K562 (cell line): ENCODE results near the gene TAPBPL. TPM values are rescaled to one million over a fixed set of nuclear protein-coding genes. Genes with fewer than 3 reads are reported as not detected.
A peak's percentile ranks its signal among the peaks of the same experiment; 100 is the strongest.

Experiments used
- BRF1 ChIP-seq: IDR thresholded peaks from 3 replicates; pipeline ENCODE4 v1.6.1; 2011; ENCODE audit warnings: borderline replicate concordance, mild to moderate bottlenecking; ENCODE audit not compliant: insufficient read length; ENCODE audit errors: extremely low read depth
- DEAF1 ChIP-seq: fragments of 450-650 bp; formaldehyde crosslinking; IDR thresholded peaks from 2 replicates; pipeline ENCODE4 v1.4.0; 2020; ENCODE audit warnings: mild to moderate bottlenecking, moderate library complexity
- E2F6 ChIP-seq, 2 experiments: IDR thresholded peaks; 2 replicates each; pipeline ENCODE4 v1.6.1; 2011; ENCODE audit warnings: borderline replicate concordance in 1 of 2, control low read depth in 1 of 2, low read depth in 1 of 2, low read length in 1 of 2, mild to moderate bottlenecking in 1 of 2, mixed read lengths in 1 of 2, moderate library complexity in 1 of 2; ENCODE audit not compliant: insufficient read depth in 1 of 2, insufficient read length in 1 of 2, poor library complexity in 1 of 2, severe bottlenecking in 1 of 2; ENCODE audit errors: extremely low read depth in 1 of 2
- EGR1 ChIP-seq: fragments of 450-650 bp; conservative IDR thresholded peaks from 2 replicates; pipeline ENCODE4 v1.6.1; 2017; ENCODE audit warnings: mild to moderate bottlenecking
- NR2F6 ChIP-seq: fragments of 450-650 bp; formaldehyde crosslinking; IDR thresholded peaks from 2 replicates; pipeline ENCODE4 v1.4.0; 2020; ENCODE audit warnings: mild to moderate bottlenecking
- OTX1 ChIP-seq: fragments of 450-650 bp; formaldehyde crosslinking; IDR thresholded peaks from 2 replicates; pipeline ENCODE4 v1.4.0; 2022; ENCODE audit warnings: mild to moderate bottlenecking
- PCBP2 ChIP-seq: fragments of 200-400 bp; formaldehyde crosslinking; IDR thresholded peaks from 2 replicates; pipeline ENCODE4 v1.6.1; 2018; ENCODE audit warnings: low read length, low read depth, mild to moderate bottlenecking, moderate library complexity; ENCODE audit not compliant: poor library complexity, severe bottlenecking
- TEAD4 ChIP-seq, 2 experiments: sonication (generic) in 1 of 2; formaldehyde crosslinking in 1 of 2; IDR thresholded peaks; 2 replicates each; pipeline versions ENCODE4 v1.6.1 to v1.8.0; 2012 to 2022; ENCODE audit warnings: borderline replicate concordance in 1 of 2, inconsistent platforms in 1 of 2, low read length in 1 of 2, mild to moderate bottlenecking in 1 of 2, missing genetic modification reagents in 1 of 2
- TGIF2 ChIP-seq: sonication (generic); formaldehyde crosslinking; IDR thresholded peaks from 2 replicates; pipeline ENCODE4 v1.8.1; 2022; ENCODE audit warnings: mild to moderate bottlenecking, missing genetic modification reagents, moderate library complexity
- YY1 ChIP-seq, 3 experiments: IDR thresholded peaks; 2 replicates each; pipeline ENCODE4 v1.6.1; 2011; ENCODE audit warnings: low read length in 2 of 3, mild to moderate bottlenecking in 2 of 3, moderate library complexity in 2 of 3, borderline replicate concordance in 1 of 3, control low read depth in 1 of 3, low read depth in 1 of 3; ENCODE audit not compliant: insufficient read depth in 3 of 3, insufficient replicate concordance in 2 of 3, control insufficient read depth in 1 of 3, insufficient read length in 1 of 3; ENCODE audit errors: extremely low read depth in 1 of 3
- ZBTB12 ChIP-seq: fragments of 250-450 bp; sonication (Bioruptor Pico); IDR thresholded peaks from 2 replicates; pipeline ENCODE4 v1.4.0; 2020
- ZMIZ1 ChIP-seq, 2 experiments: fragments of 150-350 bp in 1 of 2; IDR thresholded peaks; 2 replicates each; pipeline ENCODE4 v1.6.1; 2012 to 2016; ENCODE audit warnings: low read depth in 2 of 2, low read length in 2 of 2, mild to moderate bottlenecking in 1 of 2, moderate library complexity in 1 of 2
- ZNF253 ChIP-seq: fragments of 250-450 bp; sonication (Bioruptor Pico); conservative IDR thresholded peaks from 2 replicates; pipeline ENCODE4 v1.6.1; 2021; ENCODE audit warnings: mild to moderate bottlenecking
- ZNF589 ChIP-seq: fragments of 200-800 bp; sonication (Bioruptor generic); IDR thresholded peaks from 2 replicates; pipeline ENCODE4 v1.6.1; 2016; ENCODE audit warnings: low read depth, missing genetic modification characterization, missing compliant biosample characterization
- polyA plus RNA-seq, 8 experiments: library from polyadenylated mRNA; depleted of rRNA in 4 of 8; stranded (reverse) in 5 of 8; unstranded in 3 of 8; fragments of >200 nt; fragmentation: Nextera tagmentation in 2 of 8; fragmentation: Illumina TruSeq in 1 of 8; extraction: Ambion mirVana in 2 of 8; extraction: Trizol in 1 of 8; gene quantifications; 2 replicates each; pipeline versions ENCODE4 v1.2.1 to v1.2.3, GENCODE V29; 2011 to 2014; ENCODE audit warnings: inconsistent platforms in 1 of 8, missing spikeins in 1 of 8
- total RNA-seq, 7 experiments: library from RNA; depleted of rRNA in 6 of 7; stranded (reverse); fragments of >200 nt in 6 of 7; fragmentation: Illumina TruSeq in 2 of 7; extraction: Trizol in 2 of 7; gene quantifications; 2 replicates each; pipeline versions ENCODE4 v1.2.1 to v1.2.3, GENCODE V29; 2011 to 2021; ENCODE audit warnings: low replicate concordance in 1 of 7

TAPBPL gene
- total and polyA plus RNA-seq, 9 of the 15 experiments (the other 6 are each of a cell fraction or from before 2014, with no cell fraction given): 0.29 to 1.6 (median 0.45) TPM

GRCh38 chr12:6451348-6452244 is at the start of gene TAPBPL (continued):
- TF ChIP-seq YY1 (IDR thresholded peaks at IDR 0.05; ENCODE audit: borderline replicate concordance in 1 of 3, control insufficient read depth in 1 of 3, extremely low read depth in 1 of 3, insufficient read depth in 3 of 3, insufficient read length in 1 of 3, insufficient replicate concordance in 2 of 3, low read depth in 1 of 3, low read length in 2 of 3) (peak in 2 of 3 experiments; percentile 75 to 84), EGR1 (no peak), ZMIZ1 (IDR thresholded peaks at IDR 0.05; ENCODE audit: low read depth in 2 of 2, low read length in 2 of 2) (no peak), OTX1 (CRISPR knock-in tag) (no peak), DEAF1 (no peak), TGIF2 (CRISPR knock-in tag) (no peak), PCBP2 (no peak), ZBTB12 (CRISPR knock-in tag) (no peak), TEAD4 (IDR thresholded peaks at IDR 0.05; ENCODE audit: low read length) (no peak), TEAD4 (CRISPR knock-in tag; IDR thresholded peaks at IDR 0.05; ENCODE audit: borderline replicate concordance) (no peak), NR2F6 (CRISPR knock-in tag) (no peak), BRF1 (no peak), ZNF589 (no peak), ZNF253 (CRISPR knock-in tag) (no peak), E2F6 (IDR thresholded peaks at IDR 0.05; ENCODE audit: borderline replicate concordance in 1 of 2, extremely low read depth in 1 of 2, insufficient read depth in 1 of 2, insufficient read length in 1 of 2, low read depth in 1 of 2, low read length in 1 of 2, poor library complexity in 1 of 2, severe bottlenecking in 1 of 2) (no peak)
